ENCODE results near the gene CDHR2.
"Not testable (repeated sequence)": the region's sequence is repeated elsewhere in the genome, so short reads cannot be mapped to it uniquely, and the experiment has no call there.

CDHR2 gene

GRCh38 chr5:176542596-176543427 is 6.3 kb upstream of the CDHR2 start:
- peak in 1 of 2 experiments; percentile 51 for DNase-seq

GRCh38 chr5:176543428-176544182 is 5.5 kb upstream of the CDHR2 start:
- peak; percentile 57 to 77 for DNase-seq

GRCh38 chr5:176545388-176545736 is 3.8 kb upstream of the CDHR2 start:
- no peak for DNase-seq

- DNase-seq: no peak
Observed at GRCh38 chr5:176545737-176546509, 3.2 kb upstream of the CDHR2 start.

GRCh38 chr5:176547802-176548201 is 1.3 kb upstream of the CDHR2 start:
- peak in 1 of 2 experiments; percentile 22 for DNase-seq

GRCh38 chr5:176549871-176550270 is 729 bp downstream of the CDHR2 start:
- DNase-seq: no peak

GRCh38 chr5:176550275-176550831 is 1.2 kb downstream of the CDHR2 start:
- DNase-seq: no peak

GRCh38 chr5:176550937-176551336 is 1.8 kb downstream of the CDHR2 start:
- not testable (repeated sequence) for DNase-seq

- no peak for DNase-seq
Observed at GRCh38 chr5:176552332-176552869, 3.3 kb downstream of the CDHR2 start.

- DNase-seq: no peak
Observed at GRCh38 chr5:176553260-176554085, 4.3 kb downstream of the CDHR2 start.

- DNase-seq: no peak
Observed at GRCh38 chr5:176557846-176558245, 8.7 kb downstream of the CDHR2 start.

- DNase-seq: no peak
Observed at GRCh38 chr5:176559683-176560082, 10.5 kb downstream of the CDHR2 start.

GRCh38 chr5:176560364-176560763 is 11.2 kb downstream of the CDHR2 start:
- DNase-seq: no peak

- no peak for DNase-seq
Observed at GRCh38 chr5:176561259-176561658, 12.1 kb downstream of the CDHR2 start.

- no peak for DNase-seq
Observed at GRCh38 chr5:176562189-176562588, 13.0 kb downstream of the CDHR2 start.

- DNase-seq: no peak
Observed at GRCh38 chr5:176564002-176564401, 14.9 kb downstream of the CDHR2 start.

GRCh38 chr5:176565760-176566288 is 16.7 kb downstream of the CDHR2 start:
- no peak for DNase-seq

GRCh38 chr5:176568657-176569056 is 19.5 kb downstream of the CDHR2 start:
- DNase-seq: no peak

GRCh38 chr5:176570044-176570443 is 20.9 kb downstream of the CDHR2 start:
- DNase-seq: no peak

- peak; percentile 43 to 60 for DNase-seq
Observed at GRCh38 chr5:176573564-176574296, 24.6 kb downstream of the CDHR2 start.

GRCh38 chr5:176574297-176574591 is 25.1 kb downstream of the CDHR2 start:
- no peak for DNase-seq

Data from NCI-H2081 (cell line).